K562 (cell line): ENCODE results near the gene NXT1. TPM values are rescaled to one million over a fixed set of nuclear protein-coding genes. Genes with fewer than 3 reads are reported as not detected.

Source experiments
- ATAC-seq: fragments of 200-7000 bp; cut with Tn5 transposase; 3 replicates; pipeline ENCODE4 v1.9.1; 2020; ENCODE audit warnings: moderate library complexity
- BruUV-seq: library from RNA; stranded (reverse); fragments of 400-500 nt; replicated peaks from 2 replicates; lab custom pipeline; 2021; lab: Mats Ljungman, UMichigan
- CTCF ChIA-PET: fragments of 300-600 bp; formaldehyde crosslinking; extraction: SDS; loops from one replicate; lab custom pipeline; 2021; ENCODE audit warnings: low intra/inter-chr PET ratio; lab: Yijun Ruan, JAX
- POLR2A ChIA-PET: fragments of 300-600, 350-650 bp; sonication (Branson Sonifier 250); formaldehyde crosslinking; extraction: SDS; loops from one replicate; lab custom pipeline; 2021; ENCODE audit warnings: antibody characterized with exemption, inconsistent platforms; lab: Yijun Ruan, JAX
- DNase-seq, 4 experiments: peaks; one replicate each; pipeline versions ENCODE4 v3.0.0 to v3.0.0-alpha.2; 2011 to 2018; ENCODE audit warnings: low spot score in 3 of 4, mixed read lengths in 3 of 4; ENCODE audit errors: extremely low read depth in 1 of 4
- FAIRE-seq: peaks from 2 replicates; lab custom pipeline; 2011; peaks lifted over from hg19 to GRCh38; lab: Jason Lieb, UNC
- H2AFZ ChIP-seq: 2 replicates; pipeline ENCODE4 v1.6.0; 2011; ENCODE audit warnings: low read depth, low read length, control low read depth, inconsistent platforms
- H3K27ac ChIP-seq: fragments of 200-600 bp; 3 replicates; pipeline ENCODE4 v1.8.0; 2011; ENCODE audit warnings: low read depth, mild to moderate bottlenecking, control low read depth, inconsistent platforms, low read length, moderate library complexity, mixed read lengths; ENCODE audit errors: extremely low read depth
- H3K27me3 ChIP-seq, 2 experiments: fragments of 300-600 bp in 1 of 2; 2 replicates in 1 of 2; 3 replicates in 1 of 2; pipeline versions ENCODE4 v1.6.0 to v1.8.0; 2011; ENCODE audit warnings: inconsistent platforms in 2 of 2, low read length in 2 of 2, mild to moderate bottlenecking in 1 of 2, mixed read lengths in 1 of 2, moderate library complexity in 1 of 2; ENCODE audit not compliant: control insufficient read depth in 2 of 2, insufficient read depth in 2 of 2
- H3K36me3 ChIP-seq: fragments of 300-600 bp; 3 replicates; pipeline ENCODE4 v1.8.0; 2011; ENCODE audit warnings: mild to moderate bottlenecking, low read length, inconsistent platforms; ENCODE audit not compliant: control insufficient read depth, insufficient read depth
- H3K4me1 ChIP-seq, 2 experiments: fragments of 200-600 bp in 1 of 2; replicated peaks in 1 of 2; 2 replicates in 1 of 2; 3 replicates in 1 of 2; pipeline versions ENCODE4 v1.5.1 to v1.8.0; 2011; ENCODE audit warnings: inconsistent platforms in 2 of 2, low read length in 2 of 2, mild to moderate bottlenecking in 1 of 2, mixed read lengths in 1 of 2, moderate library complexity in 1 of 2; ENCODE audit not compliant: control insufficient read depth in 2 of 2, insufficient read depth in 2 of 2
- H3K4me2 ChIP-seq: 2 replicates; pipeline ENCODE4 v1.6.1; 2011; ENCODE audit warnings: low read length, control low read depth, inconsistent platforms, mixed read lengths; ENCODE audit not compliant: insufficient read depth
- H3K4me3 ChIP-seq: fragments of 200-600 bp; sonication (generic), shearing (Covaris generic); 2 replicates; pipeline ENCODE4 v1.5.1; 2016; ENCODE audit warnings: control low read depth, inconsistent platforms
- H3K79me2 ChIP-seq: fragments of 200-600 bp; 3 replicates; pipeline ENCODE4 v1.8.0; 2011; ENCODE audit warnings: low read length, inconsistent platforms; ENCODE audit not compliant: control insufficient read depth, insufficient read depth
- H3K9ac ChIP-seq, 2 experiments: 2 replicates each; pipeline versions ENCODE4 v1.6.0 to v1.6.1; 2011; ENCODE audit warnings: low read depth in 2 of 2, low read length in 2 of 2, control low read depth in 1 of 2, inconsistent platforms in 1 of 2, mild to moderate bottlenecking in 1 of 2, mixed read lengths in 1 of 2; ENCODE audit not compliant: insufficient read depth in 1 of 2
- H3K9me1 ChIP-seq: one replicate; pipeline ENCODE4 v1.6.0; 2011; ENCODE audit warnings: inconsistent platforms, mild to moderate bottlenecking, low read length, moderate library complexity; ENCODE audit not compliant: control insufficient read depth, insufficient read depth
- H3K9me3 ChIP-seq: replicated peaks from 2 replicates; pipeline ENCODE4 v1.5.1; 2011; ENCODE audit warnings: low read depth, low read length, inconsistent platforms; ENCODE audit not compliant: control insufficient read depth, insufficient read depth
- H4K20me1 ChIP-seq: replicated peaks from 2 replicates; pipeline ENCODE4 v1.6.1; 2011; ENCODE audit warnings: low read length, inconsistent platforms, mixed read lengths; ENCODE audit not compliant: control insufficient read depth, insufficient read depth
- CREB1 ChIP-seq, 2 experiments: sonication (generic) in 1 of 2; formaldehyde crosslinking in 1 of 2; IDR thresholded peaks; 2 replicates each; pipeline versions ENCODE4 v1.6.1 to v1.8.0; 2012 to 2022; ENCODE audit warnings: inconsistent platforms in 1 of 2, mild to moderate bottlenecking in 1 of 2, missing genetic modification reagents in 1 of 2, moderate library complexity in 1 of 2
- DIDO1 ChIP-seq: fragments of 450-650 bp; IDR thresholded peaks from 2 replicates; pipeline ENCODE4 v1.6.1; 2016; ENCODE audit warnings: low read depth, missing biosample characterization, missing genetic modification characterization
- ETS1 ChIP-seq: conservative IDR thresholded peaks from 2 replicates; pipeline ENCODE4 v1.6.1; 2011; ENCODE audit warnings: low read depth, mild to moderate bottlenecking, low read length; ENCODE audit not compliant: control insufficient read depth
- FOXK2 ChIP-seq, 2 experiments: fragments of 450-650 bp; IDR thresholded peaks in 1 of 2; conservative IDR thresholded peaks in 1 of 2; 2 replicates each; pipeline ENCODE4 v1.6.1; 2016; ENCODE audit warnings: low read depth in 2 of 2, mild to moderate bottlenecking in 1 of 2
- PPARD ChIP-seq: fragments of 250-450 bp; sonication (Bioruptor Pico); IDR thresholded peaks from 2 replicates; pipeline ENCODE4 v1.8.0; 2022; ENCODE audit warnings: inconsistent platforms, mild to moderate bottlenecking, moderate library complexity
- PURB ChIP-seq: sonication (generic); formaldehyde crosslinking; IDR thresholded peaks from 2 replicates; pipeline ENCODE4 v1.9.0; 2021; ENCODE audit warnings: low read depth, mild to moderate bottlenecking, missing genetic modification reagents
- RAD21 ChIP-seq, 2 experiments: fragments of 250-450 bp in 1 of 2; fragments of 450-650 bp in 1 of 2; sonication (Bioruptor Pico) in 1 of 2; formaldehyde crosslinking in 1 of 2; IDR thresholded peaks in 1 of 2; conservative IDR thresholded peaks in 1 of 2; 2 replicates each; pipeline versions ENCODE4 v1.4.0 to v1.8.0; 2020 to 2022; ENCODE audit warnings: mild to moderate bottlenecking in 2 of 2, moderate library complexity in 1 of 2
- RBBP5 ChIP-seq: fragments of 200-600 bp; sonication (generic); IDR thresholded peaks from 2 replicates; pipeline ENCODE4 v1.6.1; 2012; ENCODE audit warnings: borderline replicate concordance, mild to moderate bottlenecking, low read length, control low read depth, inconsistent platforms; ENCODE audit not compliant: insufficient read depth, poor library complexity, severe bottlenecking
- SMARCE1 ChIP-seq: fragments of 450-650 bp; IDR thresholded peaks from 2 replicates; pipeline ENCODE4 v1.7.1; 2016; ENCODE audit warnings: mild to moderate bottlenecking
- ZNF239 ChIP-seq: fragments of 250-450 bp; sonication (Bioruptor Pico); IDR thresholded peaks from 2 replicates; pipeline ENCODE4 v1.4.0; 2020; ENCODE audit warnings: mild to moderate bottlenecking
- WGBS: fragments of 100-300 bp; shearing (Covaris generic); methylation state at CpG from one replicate; pipeline ENCODE4 v1.1.6; 2016; ENCODE audit warnings: low coverage, mixed read lengths; ENCODE audit not compliant: insufficient coverage; ENCODE audit errors: missing lambda C conversion rate; 5-methylcytosine and 5-hydroxymethylcytosine counted together
- in situ Hi-C: fragments of 300-500 bp; cut with MboI; formaldehyde crosslinking; loops from 4 replicates; pipeline ENCODE4 v1.15.0; 2018; ENCODE audit warnings: inconsistent platforms, mixed read lengths
- intact Hi-C: fragments of 100-400 bp; cut with micrococcal nuclease; formaldehyde crosslinking; loops from 2 replicates; pipeline ENCODE4 v1.14.2; 2022
- polyA plus RNA-seq, 8 experiments: library from polyadenylated mRNA; depleted of rRNA in 4 of 8; stranded (reverse) in 5 of 8; unstranded in 3 of 8; fragments of >200 nt; fragmentation: Nextera tagmentation in 2 of 8; fragmentation: Illumina TruSeq in 1 of 8; extraction: Ambion mirVana in 2 of 8; extraction: Trizol in 1 of 8; gene quantifications; 2 replicates each; pipeline versions ENCODE4 v1.2.1 to v1.2.3, GENCODE V29; 2011 to 2014; ENCODE audit warnings: inconsistent platforms in 1 of 8, missing spikeins in 1 of 8
- total RNA-seq, 7 experiments: library from RNA; depleted of rRNA in 6 of 7; stranded (reverse); fragments of >200 nt in 6 of 7; fragmentation: Illumina TruSeq in 2 of 7; extraction: Trizol in 2 of 7; gene quantifications; 2 replicates each; pipeline versions ENCODE4 v1.2.1 to v1.2.3, GENCODE V29; 2011 to 2021; ENCODE audit warnings: low replicate concordance in 1 of 7
- TF ChIP-seq, protein P1 (sequence below): fragments of 450-650 bp; IDR thresholded peaks from 2 replicates; pipeline ENCODE4 v1.7.0; 2016; ENCODE audit warnings: borderline replicate concordance

The NXT1 gene
- total and polyA plus RNA-seq, 9 of the 15 experiments (the other 6 are each of a cell fraction or from before 2014, with no cell fraction given) = 7.7 to 50.9 (median 35.6) TPM

DNA sequence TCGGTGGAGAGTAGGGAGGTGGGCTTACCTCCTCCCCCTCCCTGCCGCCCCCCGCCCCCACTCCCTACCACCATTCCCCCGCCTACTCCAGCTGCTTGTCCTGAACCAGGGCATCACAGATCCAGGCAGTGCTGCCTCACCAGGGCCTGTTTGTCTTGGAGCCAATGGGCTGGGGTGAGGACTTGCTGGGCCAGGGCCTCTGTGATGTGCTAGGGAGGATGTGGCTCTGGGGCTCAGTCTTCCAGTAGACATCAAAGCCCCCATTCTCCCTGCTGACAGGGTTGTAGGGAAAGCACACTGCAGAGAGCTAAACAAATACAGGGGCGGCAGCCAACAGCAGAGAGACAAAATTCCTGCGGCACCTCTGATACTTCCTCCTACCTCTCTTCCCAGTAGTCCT, 48.2 kb upstream of the NXT1 start (continued):
- TF ChIP-seq, protein P1, sequence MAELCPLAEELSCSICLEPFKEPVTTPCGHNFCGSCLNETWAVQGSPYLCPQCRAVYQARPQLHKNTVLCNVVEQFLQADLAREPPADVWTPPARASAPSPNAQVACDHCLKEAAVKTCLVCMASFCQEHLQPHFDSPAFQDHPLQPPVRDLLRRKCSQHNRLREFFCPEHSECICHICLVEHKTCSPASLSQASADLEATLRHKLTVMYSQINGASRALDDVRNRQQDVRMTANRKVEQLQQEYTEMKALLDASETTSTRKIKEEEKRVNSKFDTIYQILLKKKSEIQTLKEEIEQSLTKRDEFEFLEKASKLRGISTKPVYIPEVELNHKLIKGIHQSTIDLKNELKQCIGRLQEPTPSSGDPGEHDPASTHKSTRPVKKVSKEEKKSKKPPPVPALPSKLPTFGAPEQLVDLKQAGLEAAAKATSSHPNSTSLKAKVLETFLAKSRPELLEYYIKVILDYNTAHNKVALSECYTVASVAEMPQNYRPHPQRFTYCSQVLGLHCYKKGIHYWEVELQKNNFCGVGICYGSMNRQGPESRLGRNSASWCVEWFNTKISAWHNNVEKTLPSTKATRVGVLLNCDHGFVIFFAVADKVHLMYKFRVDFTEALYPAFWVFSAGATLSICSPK = no peak
- no peak for TF ChIP-seq DIDO1 (tag)
- TF ChIP-seq RBBP5 = no peak
- TF ChIP-seq CREB1 (IDR thresholded peaks at IDR 0.05) = no peak
- no peak for TF ChIP-seq CREB1 (CRISPR knock-in tag; IDR thresholded peaks at IDR 0.05)

DNA sequence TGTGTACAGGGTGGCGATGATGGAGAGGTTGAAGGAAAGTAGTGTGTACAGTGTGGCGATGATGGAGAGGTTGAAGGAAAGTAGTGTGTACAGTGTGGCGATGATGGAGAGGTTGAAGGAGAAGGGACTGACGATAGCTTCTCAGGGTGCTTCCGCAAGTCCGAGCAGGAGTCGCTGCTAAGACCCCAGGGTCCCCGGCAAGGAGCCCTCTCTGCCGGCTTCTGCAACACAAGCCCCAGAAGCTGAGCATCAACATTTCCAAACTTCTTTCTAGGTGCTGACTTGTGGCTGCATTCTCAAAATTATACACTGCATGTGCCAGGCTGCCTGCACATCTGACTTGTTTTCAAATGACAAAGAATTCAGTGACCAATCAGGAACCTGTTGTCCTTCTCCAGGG, 47.8 kb upstream of the NXT1 start:
- no peaks in the 10 kb centered on the region for H3K79me2 ChIP-seq
- CTCF ChIA-PET = no interaction called here
- no peak overlapping the region for H3K9ac ChIP-seq
- FAIRE-seq (no peak), DNase-seq (no peak), ATAC-seq (no peak)
- H4K20me1 ChIP-seq = no peaks in the 10 kb centered on the region
- intact Hi-C loops (no loop called here), in situ Hi-C loops (no loop called here)
- H3K9me3 ChIP-seq = no peaks in the 10 kb centered on the region
- TF ChIP-seq PPARD (CRISPR knock-in tag) = no peak
- no peak for TF ChIP-seq SMARCE1
- TF ChIP-seq PURB (CRISPR knock-in tag) = no peak
- TF ChIP-seq RAD21 (CRISPR knock-in tag; conservative IDR thresholded peaks at IDR 0.05 in 1 of 2, IDR thresholded peaks at IDR 0.05 in 1 of 2) = no peak
- TF ChIP-seq ETS1 = no peak
- TF ChIP-seq FOXK2 (conservative IDR thresholded peaks at IDR 0.05 in 1 of 2, IDR thresholded peaks at IDR 0.05 in 1 of 2; ENCODE audit: low read depth in 2 of 2) = no peak
- no peak for TF ChIP-seq ZNF239 (CRISPR knock-in tag)
- H3K27me3 ChIP-seq = peaks cover 6 to 60% of the 10 kb centered on the region in 2 experiments
- H3K4me2 ChIP-seq = no peak overlapping the region
- no peak overlapping the region for H3K27ac ChIP-seq
- H2AFZ ChIP-seq = no peak overlapping the region
- no peaks in the 10 kb centered on the region for H3K36me3 ChIP-seq
- H3K9me1 ChIP-seq = no peaks in the 10 kb centered on the region
- H3K4me3 ChIP-seq = no peak overlapping the region
- no TSS peak for BruUV-seq
- POLR2A ChIA-PET = interaction anchor here (1.4 kb wide), 1 partner anchor 9 kb away, joined by 5 read pairs; no protein-coding TSS in a partner anchor
- H3K4me1 ChIP-seq = no peaks in the 10 kb centered on the region; a peak in 1 of 5 replicates
- 17% methylated on average over 8 of the region's 9 CpGs for WGBS
